IMR-90 (cell line): ENCODE measurements around the gene KCNMA1. TPM values are rescaled to one million over a fixed set of nuclear protein-coding genes. Genes with fewer than 3 reads are reported as not detected.

Experiments
- ATAC-seq: fragments of 200-7000 bp; cut with Tn5 transposase; 2 replicates; pipeline ENCODE4 v1.9.1; 2020; ENCODE audit warnings: low read depth, mild to moderate bottlenecking, moderate library complexity
- BruUV-seq: library from RNA; stranded (reverse); fragments of 400-500 nt; replicated peaks from 2 replicates; lab custom pipeline; 2021; lab: Mats Ljungman, UMichigan
- CTCF ChIA-PET: fragments of 300-600 bp; formaldehyde crosslinking; extraction: SDS; loops from one replicate; lab custom pipeline; 2021; ENCODE audit warnings: antibody characterized with exemption; lab: Yijun Ruan, JAX
- POLR2A ChIA-PET: fragments of 300-600 bp; sonication (Branson Sonifier 250); formaldehyde crosslinking; loops from one replicate; lab custom pipeline; 2022; ENCODE audit warnings: antibody characterized with exemption; ENCODE audit not compliant: unreplicated experiment; lab: Charles Lee
- DNase-seq: peaks from one replicate; pipeline ENCODE4 v3.0.0; 2013
- H2AFZ ChIP-seq: replicated peaks from 2 replicates; pipeline ENCODE3; 2013; ENCODE audit warnings: low read length, mild to moderate bottlenecking; ENCODE audit not compliant: poor library complexity
- H2AK5ac ChIP-seq: 2 replicates; pipeline ENCODE4 v1.6.1; 2013; ENCODE audit warnings: low read depth, low read length, inconsistent platforms
- H2AK9ac ChIP-seq: replicated peaks from 2 replicates; pipeline ENCODE3; 2013; ENCODE audit warnings: mild to moderate bottlenecking, low read depth, low read length, moderate library complexity; ENCODE audit not compliant: poor library complexity
- H2BK120ac ChIP-seq: 2 replicates; pipeline ENCODE4 v1.6.1; 2013; ENCODE audit warnings: low read depth, low read length, inconsistent platforms
- H2BK15ac ChIP-seq: 3 replicates; pipeline ENCODE4 v1.6.1; 2013; ENCODE audit warnings: low read depth, low read length, inconsistent platforms
- H2BK20ac ChIP-seq: 2 replicates; pipeline ENCODE4 v1.6.1; 2013; ENCODE audit warnings: low read depth, mild to moderate bottlenecking, inconsistent platforms, low read length, moderate library complexity
- H2BK5ac ChIP-seq: 2 replicates; pipeline ENCODE4 v1.6.1; 2013; ENCODE audit warnings: mild to moderate bottlenecking, low read depth, low read length, inconsistent platforms; ENCODE audit not compliant: poor library complexity, severe bottlenecking
- H3K14ac ChIP-seq: replicated peaks from 2 replicates; pipeline ENCODE4 v1.6.1; 2013; ENCODE audit warnings: low read depth, low read length, inconsistent platforms
- H3K18ac ChIP-seq: 2 replicates; pipeline ENCODE4 v1.6.1; 2013; ENCODE audit warnings: low read depth, low read length, control low read depth
- H3K23ac ChIP-seq: 2 replicates; pipeline ENCODE4 v1.6.1; 2013; ENCODE audit warnings: low read depth, low read length, inconsistent platforms
- H3K27ac ChIP-seq: 2 replicates; pipeline ENCODE4 v1.5.1; 2013; ENCODE audit warnings: mild to moderate bottlenecking, control low read depth, low read length; ENCODE audit not compliant: insufficient read depth
- H3K27me3 ChIP-seq: 2 replicates; pipeline ENCODE4 v1.6.1; 2013; ENCODE audit warnings: low read length; ENCODE audit not compliant: control insufficient read depth, insufficient read depth
- H3K36me3 ChIP-seq: 2 replicates; pipeline ENCODE4 v1.6.1; 2013; ENCODE audit warnings: low read length, mixed read lengths; ENCODE audit not compliant: control insufficient read depth, insufficient read depth
- H3K4ac ChIP-seq: 2 replicates; pipeline ENCODE4 v1.6.1; 2013; ENCODE audit warnings: low read depth, low read length, inconsistent platforms
- H3K4me1 ChIP-seq: 2 replicates; pipeline ENCODE4 v1.6.1; 2013; ENCODE audit warnings: low read length, mixed read lengths; ENCODE audit not compliant: control insufficient read depth, insufficient read depth
- H3K4me2 ChIP-seq: 2 replicates; pipeline ENCODE4 v1.6.1; 2013; ENCODE audit warnings: low read depth, mild to moderate bottlenecking, control low read depth, low read length, moderate library complexity
- H3K4me3 ChIP-seq: 2 replicates; pipeline ENCODE4 v1.5.1; 2013; ENCODE audit warnings: low read depth, mild to moderate bottlenecking, control low read depth, low read length, moderate library complexity; ENCODE audit not compliant: insufficient read depth
- H3K56ac ChIP-seq: 2 replicates; pipeline ENCODE4 v1.6.1; 2013; ENCODE audit warnings: low read length, inconsistent platforms; ENCODE audit not compliant: insufficient read depth; ENCODE audit errors: extremely low read depth
- H3K79me1 ChIP-seq, 2 experiments: 2 replicates each; pipeline ENCODE4 v1.6.1; 2013; ENCODE audit warnings: low read length in 2 of 2, inconsistent platforms in 1 of 2, low read depth in 1 of 2
- H3K9ac ChIP-seq: 2 replicates; pipeline ENCODE4 v1.6.1; 2013; ENCODE audit warnings: low read depth, low read length, control low read depth
- H3K9me1 ChIP-seq: 2 replicates; pipeline ENCODE4 v1.6.1; 2013; ENCODE audit warnings: low read length, inconsistent platforms; ENCODE audit not compliant: insufficient read depth
- H3K9me3 ChIP-seq: 2 replicates; pipeline ENCODE4 v1.6.1; 2013; ENCODE audit warnings: low read length; ENCODE audit not compliant: control insufficient read depth, insufficient read depth
- H4K20me1 ChIP-seq: 2 replicates; pipeline ENCODE4 v1.6.1; 2013; ENCODE audit warnings: low read length, inconsistent platforms; ENCODE audit not compliant: insufficient read depth
- H4K5ac ChIP-seq: 2 replicates; pipeline ENCODE4 v1.6.1; 2013; ENCODE audit warnings: mild to moderate bottlenecking, low read depth, low read length, control low read depth
- H4K8ac ChIP-seq, 2 experiments: 2 replicates each; pipeline ENCODE4 v1.6.1; 2013; ENCODE audit warnings: low read depth in 2 of 2, low read length in 2 of 2, control low read depth in 1 of 2, inconsistent platforms in 1 of 2
- H4K91ac ChIP-seq: 2 replicates; pipeline ENCODE4 v1.6.1; 2013; ENCODE audit warnings: low read depth, low read length, inconsistent platforms; ENCODE audit not compliant: insufficient read depth
- BHLHE40 ChIP-seq: fragments of 150-350 bp; IDR thresholded peaks from 2 replicates; pipeline ENCODE4 v1.6.1; 2016; ENCODE audit warnings: mild to moderate bottlenecking, low read depth, low read length
- CEBPB ChIP-seq: IDR thresholded peaks from 2 replicates; pipeline ENCODE4 v1.6.1; 2012; ENCODE audit warnings: low read depth, low read length, improper control_type of control experiment
- MAFK ChIP-seq: IDR thresholded peaks from 2 replicates; pipeline ENCODE4 v1.6.1; 2012; ENCODE audit warnings: low read depth, low read length, improper control_type of control experiment
- MXI1 ChIP-seq: IDR thresholded peaks from 2 replicates; pipeline ENCODE4 v1.6.1; 2012; ENCODE audit warnings: low read depth, mild to moderate bottlenecking, low read length, moderate library complexity, borderline replicate concordance
- NFE2L2 ChIP-seq: fragments of 150-350 bp; IDR thresholded peaks from 2 replicates; pipeline ENCODE4 v1.6.1; 2016; ENCODE audit warnings: low read depth, mild to moderate bottlenecking, low read length
- POLR2A ChIP-seq: IDR thresholded peaks from 2 replicates; pipeline ENCODE4 v1.6.1; 2012; ENCODE audit warnings: mild to moderate bottlenecking, low read depth, low read length
- RFX5 ChIP-seq: IDR thresholded peaks from 2 replicates; pipeline ENCODE4 v1.8.0; 2012; ENCODE audit warnings: low read depth, mild to moderate bottlenecking, low read length, moderate library complexity
- SMC3 ChIP-seq: fragments of 150-350 bp; IDR thresholded peaks from 2 replicates; pipeline ENCODE4 v1.6.1; 2016; ENCODE audit warnings: low read depth, mild to moderate bottlenecking, antibody characterized with exemption, low read length, moderate library complexity
- WGBS, 2 experiments: methylation state at CpG; one replicate each; pipeline versions ENCODE4 v1.1.5 to v1.1.7; 2013; ENCODE audit warnings: missing lambda C conversion rate in 2 of 2; ENCODE audit not compliant: insufficient read length in 1 of 2; ENCODE audit errors: extremely low coverage in 2 of 2; 5-methylcytosine and 5-hydroxymethylcytosine counted together
- dilution Hi-C: fragments of 300-500 bp; cut with HindIII; formaldehyde crosslinking; loops from one replicate; pipeline ENCODE4 v1.14.3; 2018; ENCODE audit warnings: low sequenced_read_pairs; ENCODE audit not compliant: unreplicated experiment
- in situ Hi-C: fragments of 300-500 bp; cut with MboI; formaldehyde crosslinking; loops from 3 replicates; pipeline ENCODE4 v1.14.3; 2019; ENCODE audit warnings: low sequenced_read_pairs, inconsistent platforms, mixed read lengths
- intact Hi-C: fragments of 100-400 bp; cut with micrococcal nuclease; formaldehyde crosslinking; loops from 2 replicates; pipeline ENCODE4 v1.10.0; 2022
- polyA plus RNA-seq, 3 experiments: library from polyadenylated mRNA; depleted of rRNA; stranded (reverse); fragments of >200 nt; gene quantifications; 2 replicates each; pipeline ENCODE4 v1.2.3, GENCODE V29; 2012; ENCODE audit warnings: low replicate concordance in 1 of 3
- total RNA-seq: library from RNA; depleted of rRNA; stranded (reverse); fragments of >200 nt; gene quantifications from 2 replicates; pipeline ENCODE4 v1.2.3, GENCODE V29; 2012

KCNMA1 gene
- total and polyA plus RNA-seq, 2 of the 4 experiments (the other 2 are of a cell fraction), result 25.6 to 29.6 TPM

- Histone ChIP-seq H3K14ac (peak overlapping the region; percentile 83), H2BK5ac (peak overlapping the region; percentile 89), H4K5ac (peak overlapping the region; percentile 65; the same call in 1 of the 2 replicates), H2BK120ac (peak overlapping the region; percentile 98), H4K91ac (peak overlapping the region; percentile 92), H3K9me1 (peaks cover 27% of the 10 kb centered on the region), H2AK5ac (peak overlapping the region; percentile 67), H2AK9ac (peak overlapping the region; percentile 19), H3K36me3 (no peaks in the 10 kb centered on the region), H3K79me1 (peaks cover 0 to 11% of the 10 kb centered on the region in 2 experiments; a peak in 1 of 4 replicates), H3K4me1 (peaks cover 22% of the 10 kb centered on the region), H3K9ac (no peak overlapping the region), H4K8ac (peak overlapping the region; percentile 56 to 81), H4K20me1 (peaks cover 8% of the 10 kb centered on the region; the same call in 1 of the 2 replicates), H3K9me3 (no peaks in the 10 kb centered on the region), H3K23ac (peak overlapping the region; percentile 84), H3K56ac (peak overlapping the region; percentile 72), H3K4me2 (peak overlapping the region; percentile 7; the same call in 1 of the 2 replicates), H2AFZ (no peak overlapping the region), H3K4ac (peak overlapping the region; percentile 82), H2BK20ac (peak overlapping the region; percentile 98), H3K27ac (peak overlapping the region; percentile 32), H3K27me3 (no peaks in the 10 kb centered on the region), H3K18ac (peak overlapping the region; percentile 86; the same call in 1 of the 2 replicates), H2BK15ac (peak overlapping the region; percentile 94; the same call in 2 of the 3 replicates), H3K4me3 (no peak overlapping the region)
- intact Hi-C loops, result loop anchor here (1.0 to 5.0 kb wide), 4 partner anchors 348 to 592 kb away; no protein-coding TSS in a partner anchor
- no peak for TF ChIP-seq NFE2L2
- no peak for TF ChIP-seq RFX5
- TF ChIP-seq POLR2A, result no peak
- TF ChIP-seq BHLHE40, result no peak
- TF ChIP-seq CEBPB, result no peak
- no peak for TF ChIP-seq MXI1
- TF ChIP-seq SMC3, result no peak
- TF ChIP-seq MAFK, result no peak
- ChIA-PET CTCF (interaction anchor here (0.8 to 2.0 kb wide), 7 partner anchors 10 to 550 kb away, joined by 3 to 16 read pairs (median 3); no protein-coding TSS in a partner anchor), POLR2A (no interaction called here)
- ATAC-seq, result peak; percentile 5; the same call in 1 of the 2 replicates
- DNase-seq, result peak; percentile 73
- WGBS, 2 experiments, result 100% methylated on average over 1 of the region's 5 CpGs; no CpG with 5 or more reads in 1 of the 2 experiments
- no TSS peak for BruUV-seq
- dilution Hi-C loops, result no loop called here
- in situ Hi-C loops, result loop anchor here (5.0 kb wide), 1 partner anchor 478 kb away; no protein-coding TSS in a partner anchor
Measured at GRCh38 chr10:77164616-77165311, 472.8 kb downstream of the KCNMA1 start.
